DMS114 treated with DMSO at 0.1 percent for 48 hours (cell line): Measurements from ENCODE around the gene GAB1.

Experiments
- DNase-seq: peaks from one replicate; lab custom pipeline; 2025; ENCODE audit not compliant: unreplicated experiment; lab: John Stamatoyannopoulos, UW

GAB1 gene

GRCh38 chr4:143383005-143383574 lies 46.4 kb downstream of the GAB1 start:
- no peak for DNase-seq

DNA sequence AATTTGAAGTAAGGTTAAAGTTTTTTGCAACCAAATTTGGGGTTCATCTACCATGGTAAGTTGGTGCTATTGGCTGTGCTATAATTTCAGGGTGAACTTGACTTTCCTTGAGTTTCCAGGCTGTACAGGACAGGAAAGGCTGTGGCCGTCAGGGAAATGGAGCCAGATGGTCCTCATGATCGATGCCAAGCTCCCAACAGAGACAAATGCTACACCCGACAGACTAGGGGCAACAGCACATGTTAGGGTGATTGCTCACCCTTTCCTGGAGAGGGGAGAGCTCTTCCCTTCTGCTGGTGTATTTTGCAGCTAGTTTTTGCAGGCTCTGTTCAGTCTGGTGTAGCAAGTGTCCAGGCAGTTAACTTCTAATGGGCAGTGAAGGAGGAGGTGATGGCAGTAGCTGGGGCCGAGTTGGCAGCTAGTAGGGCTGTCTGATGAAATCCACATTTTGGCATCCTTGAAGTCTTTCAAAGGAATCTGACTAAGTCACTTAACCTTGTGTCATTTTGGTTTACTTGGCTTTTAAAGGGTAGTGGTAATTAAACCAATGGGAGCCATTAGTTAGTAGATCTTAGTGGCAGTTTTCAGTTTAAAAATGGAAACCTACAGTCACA lies 47.8 kb downstream of the GAB1 start:
- DNase-seq = no peak

DNA sequence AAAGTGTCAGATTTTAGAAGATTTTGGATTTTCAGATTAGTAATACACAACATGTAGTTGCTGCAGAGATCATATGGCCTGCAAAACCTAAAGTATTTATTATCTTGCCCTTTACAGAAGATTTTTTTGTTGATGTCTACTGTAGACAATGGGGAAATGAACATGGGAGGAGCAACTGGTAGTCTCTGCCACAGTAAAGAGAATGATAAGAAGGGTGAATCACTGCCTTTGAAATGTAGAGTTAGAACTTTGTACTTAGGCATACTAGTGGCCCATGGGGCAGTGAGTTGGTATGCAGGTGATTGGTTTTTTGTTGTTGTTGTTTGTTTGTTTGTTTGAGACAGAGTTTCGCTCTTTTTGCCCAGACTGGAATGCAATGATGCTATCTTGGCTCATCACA lies 50.1 kb downstream of the GAB1 start:
- no peak for DNase-seq

DNA sequence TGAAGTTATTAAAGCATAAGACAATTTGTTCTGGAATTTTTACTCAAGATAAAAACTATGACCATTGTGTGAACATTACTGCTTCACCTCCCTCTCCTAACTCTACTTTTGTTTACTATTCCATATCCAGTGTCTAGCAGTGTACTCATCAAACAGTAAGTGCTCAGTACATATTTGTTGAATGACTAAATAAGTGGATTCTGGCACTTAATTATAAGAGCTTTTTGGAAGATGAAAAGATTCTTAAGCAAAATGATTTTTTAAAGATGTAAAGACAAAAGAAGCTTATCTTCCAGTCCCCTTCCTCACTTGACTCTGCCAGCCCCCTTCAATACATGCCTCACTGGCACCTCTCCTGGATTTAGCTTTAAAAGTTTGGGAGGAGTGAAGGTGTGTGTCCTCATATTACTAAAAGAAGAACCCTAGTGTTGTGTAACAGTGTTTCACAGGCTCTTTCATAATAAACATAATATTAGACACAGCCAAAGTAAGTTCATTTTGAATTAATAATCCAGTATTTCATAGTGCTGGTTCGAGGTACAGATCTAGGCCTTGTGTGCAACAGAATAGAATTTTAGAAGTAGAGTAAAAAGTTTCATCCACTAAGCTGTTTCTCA lies 53.0 kb downstream of the GAB1 start:
- no peak for DNase-seq

DNA sequence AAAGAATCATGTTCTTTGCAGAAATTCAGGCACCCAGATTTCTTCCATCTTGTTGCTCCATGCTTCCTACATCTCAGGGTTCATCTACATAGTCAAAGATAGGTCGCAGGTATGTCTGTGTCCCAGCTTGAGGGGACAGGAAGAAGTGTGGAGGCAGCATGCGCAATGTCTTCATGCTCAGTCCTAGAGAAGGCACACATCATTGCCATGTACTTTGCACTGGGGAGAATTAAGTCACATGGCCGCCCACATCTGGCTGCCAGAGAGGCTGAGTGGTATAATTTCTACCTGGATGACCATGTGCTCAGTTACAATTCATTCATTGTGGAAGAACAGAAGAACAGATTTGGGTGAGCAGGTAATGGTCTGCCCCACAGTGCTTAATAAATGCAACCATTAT lies 54.1 kb downstream of the GAB1 start:
- no peak for DNase-seq

GRCh38 chr4:143391261-143391660 lies 54.6 kb downstream of the GAB1 start:
- DNase-seq = no peak

GRCh38 chr4:143391895-143392294 lies 55.2 kb downstream of the GAB1 start:
- DNase-seq = no peak

GRCh38 chr4:143393195-143393594 lies 56.5 kb downstream of the GAB1 start:
- no peak for DNase-seq

GRCh38 chr4:143394739-143395453 lies 58.2 kb downstream of the GAB1 start:
- no peak for DNase-seq

- DNase-seq = no peak
Observed at GRCh38 chr4:143396695-143397094, 60.0 kb downstream of the GAB1 start.

GRCh38 chr4:143397335-143397734 lies 60.7 kb downstream of the GAB1 start:
- no peak for DNase-seq

- DNase-seq = no peak
Observed at GRCh38 chr4:143397887-143398286, 61.2 kb downstream of the GAB1 start.

DNA sequence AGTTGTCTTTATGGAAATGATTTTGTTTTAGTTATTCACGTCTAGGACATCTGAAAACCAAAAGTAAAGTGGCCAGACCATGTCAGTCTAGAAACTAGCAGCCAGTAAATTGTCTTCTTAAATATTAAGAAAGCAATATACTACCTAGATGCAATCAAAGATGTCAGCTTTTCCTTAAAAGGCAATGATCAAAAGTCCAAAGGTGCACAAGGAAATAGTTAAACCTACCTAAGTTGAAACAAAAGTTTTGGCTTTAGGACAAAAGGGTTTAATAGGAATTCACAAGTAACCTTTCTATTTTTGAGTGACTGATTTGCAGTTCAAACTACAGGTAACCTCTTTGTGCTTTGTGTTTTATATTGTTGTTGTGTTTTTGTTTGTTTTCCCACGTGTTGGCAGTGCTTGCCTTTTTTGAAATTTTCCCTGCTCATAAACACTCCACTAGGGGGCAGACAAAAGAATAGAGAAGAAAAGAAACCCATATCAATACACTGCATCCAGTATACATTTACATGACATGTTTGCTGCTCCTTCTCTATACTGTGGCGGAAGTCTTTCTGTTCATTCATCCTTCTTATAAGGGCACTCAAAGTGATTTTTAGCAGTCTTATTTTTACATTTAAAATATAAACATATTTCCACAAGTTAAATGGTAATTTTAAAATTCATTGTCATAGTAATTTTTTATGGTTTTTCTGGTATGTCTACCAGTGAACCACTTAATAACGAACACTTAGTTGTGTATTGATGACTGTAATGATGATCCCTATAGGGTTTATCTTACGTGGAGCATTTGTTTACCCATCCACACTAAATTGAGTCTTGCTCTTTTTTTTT lies 62.7 kb downstream of the GAB1 start:
- peak; percentile 36 for DNase-seq

GRCh38 chr4:143400082-143400481 lies 63.4 kb downstream of the GAB1 start:
- DNase-seq = no peak

- no peak for DNase-seq
Observed at GRCh38 chr4:143402776-143403552, 66.3 kb downstream of the GAB1 start.

- DNase-seq = no peak
Observed at GRCh38 chr4:143403553-143403820, 66.8 kb downstream of the GAB1 start.

DNA sequence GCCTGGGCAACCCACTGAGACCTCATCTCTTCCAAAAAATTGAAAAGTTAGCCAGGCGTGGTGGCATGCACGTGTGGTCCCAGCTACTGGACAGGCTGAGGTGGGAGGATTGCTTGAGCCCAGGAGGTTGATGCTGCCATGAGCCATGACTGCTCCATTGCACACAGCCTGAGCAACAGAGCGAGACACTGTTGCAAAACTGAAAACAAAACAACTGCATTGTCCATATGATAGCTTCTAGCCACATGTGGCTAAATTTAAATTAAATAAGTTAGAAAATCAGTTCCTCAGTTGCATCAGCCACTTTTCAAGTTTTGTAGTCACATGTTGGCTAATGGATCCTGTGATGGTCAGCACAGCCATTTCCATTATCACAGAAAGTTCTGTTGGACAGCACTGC lies 67.9 kb downstream of the GAB1 start:
- DNase-seq = no peak

GRCh38 chr4:143405075-143405730 lies 68.5 kb downstream of the GAB1 start:
- no peak for DNase-seq

DNA sequence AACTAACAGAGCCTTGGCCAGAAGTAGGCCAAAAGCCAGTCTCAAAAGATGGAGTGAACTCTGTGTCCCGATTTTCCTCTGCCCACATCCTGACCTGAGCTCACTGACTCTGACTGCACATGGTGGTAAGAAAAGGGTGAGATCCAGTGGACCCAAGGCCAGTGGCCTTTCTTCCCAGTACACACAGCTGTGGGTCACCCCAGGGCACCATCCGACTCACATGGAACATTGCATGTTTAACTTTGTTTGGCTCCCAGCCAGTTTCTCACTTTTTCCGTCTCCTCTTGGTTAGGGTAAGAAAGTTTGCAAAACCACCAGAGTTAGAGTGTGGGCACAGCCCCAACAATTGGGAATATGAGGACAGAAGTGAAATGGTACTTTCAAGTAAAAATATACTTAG lies 69.8 kb downstream of the GAB1 start:
- DNase-seq = no peak

DNA sequence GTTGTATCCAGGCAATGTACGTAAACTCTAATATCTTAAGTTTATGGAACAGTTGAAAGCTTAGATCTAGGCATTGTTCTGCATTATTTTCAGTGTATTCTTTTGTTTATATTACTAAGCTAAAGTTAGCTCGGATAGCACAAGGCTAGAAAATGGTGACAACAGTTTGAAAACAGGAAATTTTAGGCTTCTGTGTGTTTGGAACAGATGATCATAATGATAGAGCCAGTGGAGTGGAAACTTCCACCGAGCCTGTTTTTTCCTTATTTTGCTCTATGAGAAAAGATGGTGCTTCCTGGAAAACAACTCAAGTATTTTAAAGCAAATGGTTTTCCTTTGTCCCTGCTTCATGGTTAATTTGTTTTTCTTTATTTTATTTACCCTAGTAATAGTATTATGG lies 70.8 kb downstream of the GAB1 start:
- DNase-seq = no peak
